COLO668 (cell line): ENCODE measurements around the gene ENOX1.
"Not testable (repeated sequence)": the region's sequence is repeated elsewhere in the genome, so short reads cannot be mapped to it uniquely, and the experiment has no call there.

Experiments used
- DNase-seq: peaks from one replicate; lab custom pipeline; 2025; ENCODE audit not compliant: unreplicated experiment; lab: John Stamatoyannopoulos, UW

ENOX1 gene

DNA sequence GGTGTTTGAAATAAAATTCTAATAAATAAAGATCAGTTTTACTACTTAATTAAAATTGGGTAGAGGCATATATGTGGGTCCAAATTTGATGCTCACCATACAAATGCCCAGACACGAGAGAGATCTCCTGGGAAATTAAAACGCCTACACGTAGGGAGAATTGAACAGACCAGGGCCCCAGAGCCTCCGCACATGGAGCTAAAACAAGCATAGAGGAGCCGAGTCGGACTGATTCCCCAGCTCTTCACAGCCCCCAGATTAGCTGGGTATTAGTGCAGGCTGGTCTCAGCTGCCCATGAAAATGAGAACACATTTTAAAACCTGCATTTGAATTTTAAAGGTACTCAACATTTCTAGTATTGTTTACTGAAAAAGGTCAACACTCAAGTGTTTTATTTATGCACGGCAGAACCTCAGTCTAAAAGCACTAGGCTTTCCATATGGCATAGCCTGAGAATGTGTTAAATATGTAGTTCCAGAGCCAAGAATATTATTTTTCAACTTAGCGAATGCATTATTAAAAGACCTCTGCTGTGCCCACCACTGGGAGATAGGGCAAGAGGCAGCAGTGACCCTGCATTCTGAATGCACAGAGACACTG, 344.8 kb downstream of the ENOX1 start:
- DNase-seq, result no peak

DNA sequence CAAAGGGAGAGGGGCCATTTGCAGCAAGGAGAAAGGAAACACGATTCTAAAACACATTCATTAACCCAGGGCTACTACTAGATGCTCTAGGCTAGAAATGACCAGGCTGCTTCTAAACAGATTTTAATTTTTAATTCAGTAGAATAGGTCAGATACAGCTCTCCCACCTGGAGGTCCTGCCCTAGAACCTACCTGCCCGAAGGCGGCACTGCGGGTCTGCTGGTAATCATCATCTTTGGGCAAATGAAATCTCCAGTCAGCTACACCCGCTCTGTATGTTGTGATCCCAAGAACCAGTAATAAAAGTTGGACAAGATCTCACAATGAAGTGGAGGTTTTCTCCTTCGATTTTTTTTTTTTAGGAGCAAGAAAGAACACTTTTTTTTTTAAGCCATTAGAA, 345.3 kb downstream of the ENOX1 start:
- DNase-seq, result no peak

DNA sequence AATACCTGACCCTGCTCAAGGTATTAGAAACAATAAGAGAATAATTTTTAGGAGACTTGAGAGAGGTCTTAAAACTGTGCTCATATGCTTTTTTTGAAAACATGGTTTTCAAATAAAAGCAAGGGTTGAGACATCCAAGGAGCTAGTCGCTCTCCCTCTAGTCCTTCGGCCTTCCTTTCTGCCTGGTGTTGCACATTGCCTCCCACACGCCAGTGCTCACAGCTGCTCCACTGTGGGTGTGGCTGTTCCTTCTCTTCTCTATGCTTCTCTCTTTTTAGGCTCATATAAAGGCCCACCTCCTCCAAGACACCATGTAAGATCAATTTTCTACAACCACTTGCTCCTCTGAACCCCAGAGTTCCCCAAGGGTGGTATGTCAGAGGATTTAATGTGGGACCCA, 352.6 kb downstream of the ENOX1 start:
- DNase-seq, result no peak

DNA sequence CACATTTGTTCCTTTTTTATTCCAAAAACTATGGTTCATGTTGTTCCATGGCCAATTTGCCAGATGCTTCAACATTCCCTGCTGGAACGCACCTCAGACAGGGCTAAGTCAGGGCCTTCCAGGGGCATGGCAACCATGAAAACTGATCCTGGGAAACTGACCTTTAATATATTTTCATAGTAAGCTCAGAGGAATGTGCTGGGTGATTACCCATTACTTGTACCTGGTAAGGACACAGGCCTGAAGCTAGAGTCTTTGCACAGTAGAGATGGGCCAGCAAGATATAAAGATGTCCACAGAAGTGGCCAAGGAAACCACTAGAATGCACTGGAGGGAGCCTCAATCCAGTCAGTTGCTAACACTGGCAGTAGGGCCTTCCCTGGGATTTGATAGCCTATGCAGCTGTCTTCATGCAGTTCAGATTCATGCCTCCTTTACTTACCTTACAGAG, 353.1 kb downstream of the ENOX1 start:
- DNase-seq, result no peak

DNA sequence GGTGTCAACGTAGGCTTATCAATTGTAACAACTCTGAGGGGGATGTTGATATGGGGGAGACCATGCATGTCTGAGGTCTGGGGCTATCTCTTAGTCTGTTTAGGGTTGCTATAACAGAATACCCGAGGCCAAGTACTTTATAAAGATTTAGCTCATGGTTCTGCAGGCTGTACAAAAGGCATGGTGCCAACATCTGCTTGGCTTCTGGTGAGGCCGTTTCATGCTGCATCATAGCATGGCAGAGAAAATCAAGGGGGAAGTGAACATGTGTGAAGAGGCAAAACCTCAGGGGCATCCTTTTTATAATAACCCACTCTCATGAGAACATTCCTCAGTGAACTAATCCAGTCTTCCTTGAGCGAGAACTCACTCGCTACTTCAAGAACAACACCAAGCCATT, 353.8 kb downstream of the ENOX1 start:
- DNase-seq, result no peak

DNA sequence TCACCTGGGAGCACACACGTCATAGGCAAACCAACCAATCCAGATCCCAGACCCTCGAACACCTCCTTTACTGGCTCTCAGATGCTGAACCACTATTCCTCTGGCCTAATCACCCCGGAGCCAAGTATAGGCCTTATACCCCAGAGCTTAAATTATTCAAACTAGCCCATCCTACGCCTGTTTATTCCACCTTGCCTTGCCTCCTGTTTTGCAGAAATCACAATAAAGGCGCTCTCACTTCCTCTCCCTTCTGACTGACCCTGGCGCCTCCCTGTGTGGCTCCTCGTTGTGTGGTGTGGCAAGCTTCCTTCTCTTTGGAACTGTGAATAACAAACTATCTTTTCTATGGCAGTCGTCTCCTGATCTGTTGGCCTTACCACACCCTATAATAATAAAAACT, 354.9 kb downstream of the ENOX1 start:
- DNase-seq, result no peak

DNA sequence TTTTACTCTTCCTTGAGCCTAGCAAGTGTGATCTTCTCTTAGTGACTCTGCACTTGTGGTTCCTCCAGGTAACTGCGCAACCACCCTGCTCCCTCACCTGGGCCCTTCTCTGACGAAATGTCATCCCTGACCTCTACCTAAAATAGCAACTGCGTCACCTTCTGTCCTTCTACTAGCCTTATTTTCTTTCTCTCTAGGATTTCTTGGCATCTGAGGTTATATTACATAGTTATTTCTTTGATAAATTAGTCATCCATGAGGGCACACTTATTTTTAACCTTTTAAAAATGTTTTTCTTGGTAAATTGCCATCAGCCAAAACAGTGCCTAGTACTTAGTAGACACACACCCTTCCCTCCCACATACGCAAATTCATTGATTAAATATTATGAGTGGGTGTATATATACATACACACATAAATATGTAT, 355.5 kb downstream of the ENOX1 start:
- DNase-seq, result no peak

DNA sequence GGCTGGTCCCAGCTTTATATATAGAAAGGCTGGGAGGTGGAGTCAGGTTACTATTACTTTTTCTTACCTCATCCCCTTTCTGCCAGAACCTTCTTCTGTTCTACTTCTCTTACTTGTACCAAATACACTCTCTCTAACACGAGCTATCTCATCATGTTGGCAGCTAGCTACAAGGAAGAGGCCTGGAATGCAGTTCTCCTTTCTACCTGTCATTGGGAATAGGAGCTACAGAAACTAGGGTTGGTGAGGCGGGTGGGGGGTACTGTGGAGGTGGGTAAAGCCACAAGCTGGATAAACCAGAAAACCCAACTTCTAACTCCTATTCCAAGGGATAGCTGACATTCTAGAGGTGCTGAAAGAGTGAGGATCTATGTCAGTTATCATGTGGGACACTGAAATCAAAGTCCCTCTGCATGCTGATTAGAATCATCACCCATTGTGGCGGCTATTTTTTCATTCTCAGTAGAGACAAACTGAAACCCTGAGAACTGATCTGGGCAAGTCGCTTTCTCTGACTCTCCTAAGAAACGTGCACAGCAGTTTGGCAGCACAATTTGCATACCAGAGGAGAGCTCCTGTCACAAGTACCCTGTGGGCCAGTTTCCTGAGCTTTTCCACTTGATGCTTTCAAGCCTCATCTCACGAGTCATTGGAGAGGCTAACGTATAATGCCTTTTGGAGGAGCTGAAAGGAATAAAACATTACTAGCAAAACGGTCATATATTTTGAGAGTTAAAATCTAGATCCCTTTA, 358.1 kb downstream of the ENOX1 start:
- no peak for DNase-seq

DNA sequence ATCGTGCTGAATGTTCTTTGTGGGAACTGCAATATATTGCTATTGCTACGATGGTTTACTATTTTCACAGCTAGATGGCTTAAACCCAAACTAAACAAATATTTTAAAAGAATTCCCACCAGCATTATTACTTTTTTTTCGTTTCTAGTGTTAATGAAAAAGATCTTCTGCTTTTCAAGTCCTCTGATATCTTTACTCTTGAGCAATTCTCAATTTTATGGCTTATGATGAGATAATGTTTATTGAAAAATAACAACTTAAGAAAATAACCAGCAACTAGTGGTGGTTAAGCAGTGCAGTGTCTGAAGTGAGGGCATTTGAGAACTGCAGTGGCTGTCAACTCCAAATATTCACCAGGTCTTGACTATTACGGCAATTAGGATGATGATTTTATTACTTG, 360.4 kb downstream of the ENOX1 start:
- no peak for DNase-seq

DNA sequence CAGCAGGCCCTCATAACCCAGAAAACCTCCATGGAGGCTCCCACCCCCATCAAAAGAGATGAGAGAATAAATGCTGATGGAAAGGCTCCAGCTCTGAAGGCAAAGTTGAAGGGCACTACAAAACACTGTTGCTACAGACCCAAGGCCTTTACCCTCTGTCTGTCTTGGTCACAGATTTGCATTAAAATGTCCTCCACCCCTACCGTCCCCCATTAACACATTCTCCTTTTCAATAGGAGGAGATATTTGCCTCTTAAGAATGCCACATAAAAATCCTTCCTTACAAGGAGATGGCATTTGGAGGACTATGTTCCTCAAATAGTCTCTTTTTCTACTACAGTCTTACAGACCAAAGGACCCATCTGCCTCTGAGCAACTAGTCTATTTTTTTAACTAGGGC, 361.5 kb downstream of the ENOX1 start:
- DNase-seq, result no peak

DNA sequence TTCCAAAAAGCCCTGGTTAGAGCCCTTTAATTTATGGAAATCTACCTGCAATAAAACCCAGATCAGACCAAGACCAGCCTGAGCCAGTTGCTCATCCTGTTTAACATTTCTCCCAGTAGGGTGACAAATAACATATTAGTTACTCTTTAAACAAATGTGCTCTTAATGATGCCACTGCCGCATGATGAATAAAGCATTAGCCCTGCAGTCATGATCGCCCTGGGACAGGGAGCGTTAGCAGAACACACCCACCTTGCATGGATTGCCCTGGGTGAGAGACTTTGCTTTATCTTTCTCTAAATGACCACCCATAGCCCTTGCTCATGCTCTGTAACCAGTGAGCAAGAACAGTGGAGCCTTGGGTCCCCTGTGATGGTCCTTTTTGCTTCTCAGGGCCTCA, 362.4 kb downstream of the ENOX1 start:
- DNase-seq, result peak; percentile 72

DNA sequence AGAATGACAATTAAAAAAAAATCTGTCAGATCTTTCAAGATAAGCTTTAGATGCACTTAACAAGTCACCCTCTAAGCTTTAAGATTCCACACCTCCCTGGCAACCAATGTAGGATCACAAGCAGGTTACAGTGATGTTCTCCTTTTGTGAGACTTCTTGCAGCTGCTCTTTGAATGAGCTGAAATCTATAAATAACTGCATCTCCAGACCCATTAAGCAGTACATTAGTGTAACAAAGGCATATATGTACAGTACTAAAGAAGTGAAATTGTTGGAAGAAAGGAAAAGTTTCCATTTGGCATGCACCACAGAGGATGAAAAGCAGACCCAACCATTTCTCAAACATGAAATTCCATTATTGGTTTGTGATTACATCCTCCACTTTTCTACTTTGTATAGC, 364.7 kb downstream of the ENOX1 start:
- DNase-seq, result no peak

DNA sequence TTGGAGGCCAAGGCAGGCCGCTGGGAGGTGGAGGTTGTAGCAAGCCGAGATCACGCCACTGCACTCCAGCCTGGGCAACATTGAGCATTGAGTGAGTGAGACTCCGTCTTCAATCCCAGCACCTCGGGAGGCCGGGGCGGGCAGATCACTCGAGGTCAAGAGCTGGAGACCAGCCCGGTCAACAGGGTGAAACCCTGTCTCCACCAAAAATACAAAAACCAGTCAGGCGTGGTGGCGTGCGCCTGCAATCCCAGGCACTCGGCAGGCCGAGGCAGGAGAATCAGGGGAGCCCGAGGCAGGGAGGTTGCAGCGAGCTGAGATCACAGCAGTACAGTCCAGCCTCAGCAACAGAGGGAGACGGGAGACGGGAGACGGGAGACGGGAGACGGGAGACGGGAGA, 369.9 kb downstream of the ENOX1 start:
- DNase-seq, result not testable (repeated sequence)

DNA sequence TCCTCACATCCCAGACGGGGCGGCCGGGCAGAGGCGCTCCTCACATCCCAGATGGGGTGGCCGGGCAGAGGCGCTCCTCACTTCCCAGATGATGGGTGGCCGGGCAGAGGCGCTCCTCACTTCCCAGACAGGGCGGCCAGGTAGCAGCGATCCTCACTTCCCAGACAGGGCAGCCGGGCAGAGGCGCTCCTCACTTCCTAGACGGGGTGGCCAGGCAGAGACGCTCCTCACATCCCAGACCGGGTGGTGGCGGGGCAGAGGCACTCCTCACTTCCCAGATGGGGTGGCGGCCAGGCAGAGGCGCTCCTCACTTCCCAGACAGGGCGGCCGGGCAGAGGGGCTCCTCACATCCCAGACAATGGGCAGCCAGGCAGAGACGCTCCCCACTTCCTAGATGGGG, 370.4 kb downstream of the ENOX1 start:
- not testable (repeated sequence) for DNase-seq

DNA sequence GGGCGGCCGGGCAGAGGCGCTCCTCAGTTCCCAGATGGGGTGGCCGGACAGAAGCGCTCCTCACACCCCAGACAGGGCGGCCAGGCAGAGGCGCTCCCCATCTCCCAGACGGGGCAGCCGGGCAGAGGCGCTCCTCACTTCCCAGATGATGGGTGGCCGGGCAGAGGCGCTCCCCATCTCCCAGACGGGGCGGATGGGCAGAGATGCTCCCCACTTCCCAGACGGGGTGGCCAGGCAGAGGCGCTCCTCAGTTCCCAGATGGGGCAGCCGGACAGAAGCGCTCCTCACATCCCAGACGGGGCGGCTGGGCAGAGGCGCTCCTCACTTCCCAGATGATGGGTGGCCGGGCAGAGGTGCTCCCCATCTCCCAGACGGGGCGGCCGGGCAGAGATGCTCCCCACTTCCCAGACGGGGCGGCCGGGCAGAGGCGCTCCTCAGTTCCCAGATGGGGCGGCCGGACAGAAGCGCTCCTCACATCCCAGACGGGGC, 370.8 kb downstream of the ENOX1 start:
- DNase-seq, result not testable (repeated sequence)

DNA sequence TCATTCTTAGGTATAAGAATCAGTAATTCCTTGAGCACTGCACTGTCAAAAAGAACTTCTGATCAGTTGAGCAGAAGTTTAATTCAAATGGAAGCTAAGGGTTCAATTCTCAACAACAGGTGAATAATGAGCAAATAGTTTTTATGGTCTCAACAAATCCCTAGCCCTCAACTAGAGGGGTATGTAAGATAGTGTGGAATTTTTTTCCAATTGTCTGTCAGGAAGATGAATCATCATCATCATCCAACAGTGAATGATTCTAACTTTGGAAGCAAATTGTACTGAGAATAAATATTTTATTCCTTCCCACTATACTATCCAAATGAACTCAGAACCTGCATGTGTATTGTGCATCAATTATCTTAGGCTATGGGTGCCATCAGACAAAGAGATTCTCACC, 372.7 kb downstream of the ENOX1 start:
- DNase-seq, result no peak

DNA sequence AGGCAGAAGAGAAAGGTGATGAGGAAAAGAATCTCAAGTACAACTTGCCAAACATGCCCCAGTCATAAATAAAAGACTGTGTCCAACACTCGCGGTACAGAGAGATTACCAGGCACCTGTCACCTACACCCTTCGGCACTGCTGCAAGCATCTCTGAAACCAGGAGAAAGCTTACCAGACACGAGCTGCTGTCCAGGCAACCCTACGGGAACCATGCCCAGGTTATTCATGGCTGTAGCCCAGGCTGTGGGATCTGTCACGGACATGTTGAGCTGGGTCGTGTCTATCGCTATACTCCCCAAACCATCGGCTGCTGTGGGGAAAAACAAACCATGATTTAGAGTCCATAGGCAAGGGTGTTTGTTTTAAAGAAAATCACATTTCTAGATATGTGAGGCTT, 375.0 kb downstream of the ENOX1 start:
- no peak for DNase-seq

DNA sequence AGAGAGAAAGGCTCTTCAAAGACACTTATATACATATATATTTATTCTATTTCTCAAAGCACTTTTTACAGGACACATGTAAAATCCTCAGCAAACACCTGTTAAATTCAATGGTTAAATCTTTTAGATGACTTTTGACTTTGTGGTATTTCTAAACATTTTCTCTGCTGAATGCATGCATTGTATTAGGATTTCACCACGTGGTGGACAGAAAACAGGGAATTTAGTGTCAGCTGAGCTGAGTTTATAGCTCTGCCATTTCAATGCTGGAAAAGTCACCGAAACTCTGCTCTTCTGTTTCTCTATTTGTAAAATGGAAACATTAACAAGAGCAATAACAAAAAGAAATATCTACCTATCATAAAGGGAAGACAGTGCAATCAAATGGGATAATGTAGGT, 375.6 kb downstream of the ENOX1 start:
- DNase-seq, result no peak

DNA sequence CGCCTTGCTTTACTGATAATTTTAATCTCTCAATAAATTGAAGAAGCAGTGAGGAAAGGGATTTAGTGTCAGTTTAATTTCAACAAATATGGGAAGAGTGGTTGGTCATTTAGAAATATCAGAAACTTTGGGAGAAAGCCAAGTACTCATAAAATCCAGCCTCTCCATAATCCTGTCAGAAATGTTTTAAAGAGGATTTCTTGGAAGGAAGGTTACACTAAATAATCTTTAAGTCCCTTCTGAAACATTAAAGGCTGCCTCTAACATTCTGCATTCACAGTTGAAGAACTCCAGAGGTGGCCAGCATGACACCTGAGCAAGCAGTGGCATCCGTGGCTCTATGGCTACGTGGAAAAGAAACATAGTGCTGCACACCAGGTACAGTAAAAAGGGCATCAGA, 378.5 kb downstream of the ENOX1 start:
- DNase-seq, result no peak

DNA sequence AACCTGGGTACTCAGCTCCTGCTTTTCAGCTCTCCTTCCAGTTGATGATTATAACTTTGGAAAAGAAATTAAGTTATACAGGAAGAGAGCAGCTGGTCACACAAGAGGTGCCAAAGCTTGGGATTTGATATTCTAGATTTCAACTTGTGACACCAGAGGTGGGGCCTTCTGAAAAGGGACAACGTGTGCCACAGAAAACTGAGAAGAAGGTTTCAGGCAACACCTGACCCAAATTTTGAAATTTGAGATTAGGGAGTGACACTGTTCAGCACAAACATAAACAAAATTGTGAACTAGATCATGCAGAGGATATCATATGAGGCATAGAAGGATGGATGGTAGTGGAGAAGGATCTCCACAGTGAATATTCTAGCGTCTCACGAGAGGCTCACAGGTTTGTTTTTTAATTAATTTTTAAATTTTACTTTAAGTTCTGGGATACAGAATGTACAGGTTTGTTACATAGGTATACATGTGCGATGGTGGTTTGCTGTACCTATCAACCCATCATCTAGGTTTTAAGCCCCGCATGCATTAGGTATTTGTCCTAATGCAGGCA, 379.7 kb downstream of the ENOX1 start:
- no peak for DNase-seq

DNA sequence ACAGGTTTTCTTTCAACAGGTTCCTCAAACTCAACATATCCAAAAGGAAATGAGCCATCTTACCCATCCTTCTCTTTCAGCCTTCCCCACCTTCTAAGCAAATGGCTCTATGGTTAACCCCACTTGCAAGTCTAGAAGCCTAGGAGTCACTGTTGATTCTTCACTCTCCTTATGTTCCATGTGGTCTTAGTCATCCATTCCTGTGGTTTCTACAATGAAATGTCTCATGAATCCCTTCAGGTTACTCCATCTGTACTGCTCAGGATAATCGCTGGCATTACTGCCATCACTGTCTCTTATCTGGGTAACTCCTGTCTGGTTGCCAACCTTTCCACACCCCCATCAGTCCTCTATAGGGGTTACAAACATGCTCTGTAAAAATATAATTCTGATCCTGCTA, 381.3 kb downstream of the ENOX1 start:
- no peak for DNase-seq

DNA sequence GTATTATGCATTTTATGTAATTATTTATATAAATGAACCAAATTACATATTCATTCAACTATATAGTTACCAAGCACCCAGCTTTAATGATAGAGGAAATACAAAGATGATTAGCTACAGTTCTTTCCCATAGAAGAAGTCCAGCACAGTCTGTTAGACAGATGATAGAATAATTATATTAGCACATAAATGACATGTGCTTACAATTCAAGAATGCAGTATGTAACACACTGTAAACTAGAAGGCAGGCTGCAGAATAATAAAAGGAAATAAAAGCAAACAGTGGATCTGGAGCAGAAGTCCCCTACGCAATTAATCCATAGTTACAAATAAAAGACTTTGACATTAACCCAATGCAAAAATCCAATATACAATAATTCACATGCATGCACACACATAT, 384.4 kb downstream of the ENOX1 start:
- DNase-seq, result no peak
